HL-60 (cell line): ENCODE measurements around the gene SLC13A1.

Experiments used
- CTCF ChIP-seq: IDR thresholded peaks from one replicate; pipeline ENCODE4 v1.5.1; 2011; ENCODE audit warnings: low read length, control low read depth, inconsistent platforms; ENCODE audit not compliant: insufficient read depth
- POLR2AphosphoS5 ChIP-seq: IDR thresholded peaks from 2 replicates; pipeline ENCODE4 v1.6.1; 2012; ENCODE audit warnings: low read depth
- REST ChIP-seq: IDR thresholded peaks from 2 replicates; pipeline ENCODE4 v1.6.1; 2012; ENCODE audit warnings: low read depth; ENCODE audit not compliant: insufficient replicate concordance

DNA sequence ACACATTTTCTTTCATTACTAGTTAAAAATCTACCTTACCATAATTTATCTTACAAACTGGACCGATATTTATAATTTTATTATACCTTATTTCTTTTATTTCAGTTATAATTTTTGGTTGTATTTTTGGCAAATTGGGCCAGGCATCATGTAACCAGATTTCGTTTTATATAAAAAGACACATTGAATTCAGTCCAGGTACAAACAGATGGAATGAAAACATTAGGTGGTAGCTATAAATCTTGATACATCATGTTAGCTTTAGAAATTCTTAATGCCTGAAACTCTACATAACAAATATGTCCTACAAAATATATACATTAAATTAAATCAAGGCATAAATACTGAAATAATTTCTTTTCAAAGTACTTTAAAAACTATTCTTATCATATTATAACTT lies 73.1 kb downstream of the SLC13A1 start:
- TF ChIP-seq CTCF (no peak), POLR2AphosphoS5 (no peak), REST (no peak)
